GM18951 (cell line): ENCODE results near the gene P2RX2.

Source experiments
- POLR2A ChIP-seq: IDR thresholded peaks from 4 replicates; pipeline ENCODE4 v1.6.1; 2011; ENCODE audit warnings: mild to moderate bottlenecking; ENCODE audit not compliant: insufficient read length, insufficient read depth; ENCODE audit errors: extremely low read depth
- in situ Hi-C: fragments of 300-500 bp; cut with MboI; formaldehyde crosslinking; loops from one replicate; pipeline ENCODE4 v1.12.0; 2022; ENCODE audit warnings: low sequenced_read_pairs, mixed read lengths, inconsistent platforms; ENCODE audit not compliant: unreplicated experiment

P2RX2 gene

DNA sequence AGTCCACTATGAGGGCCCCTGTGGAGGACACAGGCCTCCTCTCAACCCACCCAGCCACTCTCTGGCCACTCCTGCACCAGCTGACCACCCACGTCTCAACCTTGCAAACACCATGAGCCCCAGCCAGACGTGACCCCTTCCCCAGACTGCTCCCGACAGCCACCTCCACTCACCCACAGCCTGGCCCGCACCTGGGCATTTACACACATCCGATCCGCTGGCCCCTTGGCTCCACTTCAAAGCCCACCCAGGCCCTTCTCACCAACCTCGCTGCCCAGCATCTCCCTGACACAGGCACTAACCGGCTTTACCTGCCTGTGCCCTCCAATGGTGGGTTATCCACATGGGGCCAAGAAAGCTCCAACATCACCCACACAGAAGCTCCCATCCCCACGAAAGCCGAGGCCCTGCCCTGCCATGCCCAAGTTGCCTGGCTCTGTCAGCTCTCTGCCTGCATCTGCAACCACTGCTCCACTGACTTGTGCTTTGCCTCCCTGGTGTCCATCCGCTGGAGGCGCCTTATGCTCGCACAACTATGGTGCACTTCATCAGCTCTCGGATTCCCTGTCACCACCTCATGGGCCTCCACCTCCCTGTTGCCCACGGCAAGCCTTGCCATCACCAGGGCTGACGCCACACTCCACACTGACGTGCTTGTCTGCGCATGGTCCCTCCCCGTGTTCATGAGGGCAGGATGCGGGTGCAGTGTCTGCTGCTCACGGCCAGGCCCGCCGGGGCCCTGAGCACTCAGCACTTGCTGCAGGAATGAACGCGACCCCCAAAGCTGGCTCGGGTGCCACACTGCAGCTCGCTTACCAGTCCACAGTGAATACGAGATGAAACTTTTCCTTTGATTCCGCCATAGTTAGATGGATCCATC, 16.7 kb downstream of the P2RX2 start:
- no peak for TF ChIP-seq POLR2A
- in situ Hi-C loops: no loop called here

DNA sequence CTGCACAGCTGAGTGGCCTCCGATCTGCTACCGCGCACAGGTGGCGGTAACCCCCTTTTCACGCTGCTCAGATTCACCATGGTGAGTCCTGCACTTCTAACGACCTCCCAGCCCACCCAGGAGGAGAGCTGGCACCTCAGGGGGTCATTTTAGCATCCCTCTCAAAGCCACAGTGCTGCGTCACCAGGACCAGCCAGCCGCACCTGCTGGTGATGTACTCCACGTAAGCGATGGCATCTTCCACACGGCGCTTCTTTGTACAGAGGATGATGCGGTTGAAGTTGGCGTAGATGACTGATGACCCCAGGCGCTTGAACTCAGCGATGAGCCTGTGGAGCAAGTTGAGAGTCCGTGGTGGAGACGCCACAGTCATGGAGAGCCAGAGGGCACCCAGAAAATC, 19.2 kb downstream of the P2RX2 start:
- in situ Hi-C loops: no loop called here
- TF ChIP-seq POLR2A: no peak

GRCh38 chr12:132638541-132639408, 20.2 kb downstream of the P2RX2 start:
- in situ Hi-C loops: no loop called here

DNA sequence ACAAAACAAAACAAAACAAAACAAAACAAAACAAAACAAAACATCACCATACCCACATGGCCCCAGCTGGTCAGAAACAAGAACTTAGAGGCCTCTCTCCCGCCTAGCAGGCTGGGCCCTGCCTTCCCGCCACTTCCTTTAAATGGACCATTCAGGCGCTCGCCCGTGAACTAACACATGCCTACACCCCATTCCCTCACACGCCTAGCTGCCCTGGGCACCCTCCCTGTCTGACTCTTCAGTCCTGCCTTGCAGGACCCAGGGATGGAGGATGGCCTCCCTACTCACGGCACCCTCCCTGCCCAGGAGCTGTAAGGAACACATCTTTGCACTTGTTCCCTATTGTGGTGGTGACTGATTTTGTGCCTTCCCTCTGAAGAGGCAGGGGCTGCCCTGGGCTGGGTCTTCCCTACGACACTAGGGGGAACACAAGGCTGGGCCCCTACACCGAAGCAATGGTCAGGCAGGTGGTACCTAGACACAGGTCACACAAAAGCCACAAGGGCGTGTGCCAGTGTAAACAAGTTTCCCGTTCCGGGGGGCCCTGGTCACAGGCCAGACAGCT, 21.5 kb downstream of the P2RX2 start:
- in situ Hi-C loops: no loop called here
- no peak for TF ChIP-seq POLR2A

More at GRCh38 chr12:132638541-132639408, 20.2 kb downstream of the P2RX2 start:
- TF ChIP-seq POLR2A: no peak

GRCh38 chr12:132640936-132641335, 22.4 kb downstream of the P2RX2 start:
- in situ Hi-C loops: no loop called here
- TF ChIP-seq POLR2A: no peak

- TF ChIP-seq POLR2A: no peak
- in situ Hi-C loops: no loop called here
Measured at GRCh38 chr12:132641811-132642650, 23.5 kb downstream of the P2RX2 start.

- in situ Hi-C loops: no loop called here
- TF ChIP-seq POLR2A: no peak
Measured at GRCh38 chr12:132642846-132643835, 24.6 kb downstream of the P2RX2 start.

- in situ Hi-C loops: no loop called here
- TF ChIP-seq POLR2A: no peak
Measured at GRCh38 chr12:132646850-132647249, 28.3 kb downstream of the P2RX2 start.

- TF ChIP-seq POLR2A: no peak
- in situ Hi-C loops: no loop called here
Measured at GRCh38 chr12:132647858-132648257, 29.3 kb downstream of the P2RX2 start.

DNA sequence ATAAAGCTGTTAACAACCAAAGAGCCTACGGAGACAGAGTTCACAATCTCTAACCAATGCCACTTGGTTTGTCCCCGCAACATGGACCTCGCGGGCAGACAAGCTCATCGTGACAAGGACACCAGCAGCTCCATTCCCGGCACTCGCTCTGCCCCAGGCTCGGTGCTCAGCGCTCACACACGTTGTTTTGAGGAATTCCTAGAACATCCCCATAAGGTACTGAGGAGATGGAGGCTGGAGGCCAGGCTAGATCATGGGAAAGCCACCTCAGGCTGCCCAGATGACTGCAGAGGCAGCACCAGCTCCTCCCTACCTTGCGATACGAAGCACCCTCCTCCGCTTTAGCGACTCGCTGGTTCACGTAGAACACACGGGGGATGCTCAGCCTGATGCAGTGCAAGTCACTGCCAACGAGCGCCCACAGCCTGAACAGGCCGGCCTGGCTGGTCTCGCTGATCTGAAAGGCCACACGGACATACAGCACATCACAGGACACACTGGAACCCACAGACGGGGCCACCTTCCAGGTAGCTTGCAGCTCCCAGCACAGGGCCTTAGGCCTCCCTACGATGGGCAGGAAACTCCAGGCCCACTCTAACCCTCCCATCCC, 30.1 kb downstream of the P2RX2 start:
- in situ Hi-C loops: no loop called here
- no peak for TF ChIP-seq POLR2A
